OCI-M1 (cell line): ENCODE measurements around the gene AKNA.

Experiments
- DNase-seq: peaks from one replicate; lab custom pipeline; 2025; lab: John Stamatoyannopoulos, UW

AKNA gene

DNA sequence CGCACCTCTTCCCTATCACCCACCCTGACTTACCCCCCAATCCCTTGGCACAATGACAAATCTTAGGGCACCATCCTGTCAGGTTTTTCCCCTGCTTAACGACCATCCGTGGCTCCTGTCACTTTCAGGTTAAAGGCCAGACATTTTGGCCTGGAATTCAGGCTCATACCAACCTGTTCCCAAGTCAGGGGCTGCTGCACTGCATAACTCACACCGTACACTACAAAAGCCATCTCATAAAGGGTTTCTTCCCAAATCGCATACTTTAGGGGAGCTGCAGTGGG, 7.5 kb upstream of the AKNA start:
- no peak for DNase-seq

DNA sequence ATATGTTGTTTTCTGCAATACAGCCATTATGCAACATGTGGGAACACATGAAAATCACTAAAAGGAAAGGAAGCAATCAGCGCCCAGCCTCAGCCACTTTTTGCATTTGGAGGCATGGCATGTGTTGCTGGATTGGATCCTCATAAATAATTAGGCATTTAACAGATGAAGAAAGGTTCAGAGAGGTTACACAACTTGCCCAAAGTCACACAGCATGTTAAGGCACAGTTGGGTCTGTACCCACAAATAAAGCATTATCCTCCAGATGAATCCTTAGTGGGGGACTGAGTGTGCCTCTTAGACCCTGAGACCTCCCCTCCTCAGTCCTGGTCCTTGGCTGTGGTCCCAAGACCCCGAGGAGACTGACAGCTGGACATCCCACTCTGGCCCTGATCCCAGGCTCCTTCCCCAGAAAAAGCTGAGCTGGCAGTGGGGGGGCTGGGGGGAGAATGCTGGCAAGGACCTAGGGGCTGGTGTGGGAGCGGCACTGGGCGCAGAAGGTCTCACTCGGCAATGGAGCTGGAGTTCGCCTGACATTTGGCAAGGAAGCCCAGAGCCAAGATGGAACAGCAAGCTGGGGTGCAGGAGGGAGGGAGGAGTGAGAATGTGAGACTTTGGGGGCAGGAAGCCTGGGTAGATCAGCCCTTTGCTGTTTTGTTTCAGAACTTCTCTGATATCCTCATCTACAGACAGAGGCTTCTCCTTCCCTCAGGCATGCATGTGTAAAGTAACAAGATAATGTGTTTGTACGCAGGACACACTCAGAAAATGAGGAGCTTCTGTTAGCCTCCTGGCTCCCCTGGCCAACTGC, 6.9 kb upstream of the AKNA start:
- no peak for DNase-seq

DNA sequence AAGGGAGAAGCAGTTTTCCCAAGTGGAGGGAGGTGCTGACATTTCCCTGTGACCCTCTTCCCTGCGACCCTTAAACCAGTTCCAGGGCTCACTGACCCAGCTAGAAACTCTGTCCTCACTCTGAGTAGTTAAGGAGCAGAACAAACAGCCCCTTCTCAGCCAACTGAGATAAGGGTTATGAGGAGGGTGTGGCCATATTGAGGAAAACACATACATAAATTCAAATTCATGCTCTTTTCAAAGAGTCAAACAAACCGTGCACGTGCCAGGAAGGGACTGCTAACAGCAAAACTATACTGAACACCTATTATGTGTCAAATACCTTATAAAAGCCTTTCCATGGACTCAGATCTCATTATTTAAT, 4.9 kb upstream of the AKNA start:
- DNase-seq, result peak; percentile 69

DNA sequence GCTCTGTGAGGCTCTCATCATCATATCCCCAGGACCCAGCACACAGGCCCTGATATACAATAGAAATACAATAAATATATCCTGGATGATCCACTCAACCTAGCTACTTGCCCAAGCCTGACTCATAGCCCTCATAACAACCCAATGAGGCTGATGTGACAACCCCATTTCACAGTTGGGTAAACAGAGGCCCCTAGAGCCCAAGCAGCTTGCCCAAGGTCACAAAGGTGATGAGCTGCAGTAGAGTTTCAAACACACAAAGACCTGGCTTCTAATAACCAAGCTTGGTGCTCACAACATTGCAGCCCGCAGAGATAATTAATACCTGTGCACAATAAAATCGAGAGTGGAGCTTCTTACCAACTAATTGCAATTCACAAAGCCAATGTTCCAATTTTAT, 3.2 kb upstream of the AKNA start:
- DNase-seq, result no peak

- DNase-seq, result no peak
Observed at GRCh38 chr9:114389612-114390368, 2.0 kb upstream of the AKNA start.

DNA sequence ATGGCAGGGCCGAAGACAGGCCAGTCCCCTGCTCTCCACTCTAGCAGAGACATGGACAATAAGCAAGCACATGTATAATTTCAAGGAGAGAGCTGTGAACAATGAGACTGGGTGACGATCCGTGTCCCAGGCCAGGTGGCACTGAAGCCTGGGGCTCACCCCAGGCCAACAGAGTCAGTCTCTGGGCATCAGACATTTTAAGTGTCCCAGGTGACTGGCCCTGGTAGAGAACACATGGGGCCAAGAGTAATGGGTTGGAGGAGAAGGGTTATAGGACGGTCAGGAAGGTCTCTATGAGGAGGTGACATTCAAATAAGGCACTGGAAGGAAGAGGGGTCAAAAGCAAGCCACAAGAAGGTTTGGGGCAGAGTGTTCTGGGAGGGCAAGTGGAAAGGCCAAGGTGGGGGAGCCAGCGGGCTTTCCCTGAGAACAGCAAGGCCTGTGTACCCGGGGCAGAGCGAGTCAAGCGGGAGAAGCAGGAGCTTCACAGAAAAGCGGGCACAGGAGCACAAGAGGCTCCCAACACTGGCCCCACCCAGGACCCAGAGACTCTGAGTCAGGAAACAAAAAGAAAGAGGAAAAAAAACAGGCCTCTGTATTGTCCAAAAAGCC, 1.1 kb upstream of the AKNA start:
- no peak for DNase-seq

GRCh38 chr9:114388357-114388682, 538 bp upstream of the AKNA start:
- no peak for DNase-seq

DNA sequence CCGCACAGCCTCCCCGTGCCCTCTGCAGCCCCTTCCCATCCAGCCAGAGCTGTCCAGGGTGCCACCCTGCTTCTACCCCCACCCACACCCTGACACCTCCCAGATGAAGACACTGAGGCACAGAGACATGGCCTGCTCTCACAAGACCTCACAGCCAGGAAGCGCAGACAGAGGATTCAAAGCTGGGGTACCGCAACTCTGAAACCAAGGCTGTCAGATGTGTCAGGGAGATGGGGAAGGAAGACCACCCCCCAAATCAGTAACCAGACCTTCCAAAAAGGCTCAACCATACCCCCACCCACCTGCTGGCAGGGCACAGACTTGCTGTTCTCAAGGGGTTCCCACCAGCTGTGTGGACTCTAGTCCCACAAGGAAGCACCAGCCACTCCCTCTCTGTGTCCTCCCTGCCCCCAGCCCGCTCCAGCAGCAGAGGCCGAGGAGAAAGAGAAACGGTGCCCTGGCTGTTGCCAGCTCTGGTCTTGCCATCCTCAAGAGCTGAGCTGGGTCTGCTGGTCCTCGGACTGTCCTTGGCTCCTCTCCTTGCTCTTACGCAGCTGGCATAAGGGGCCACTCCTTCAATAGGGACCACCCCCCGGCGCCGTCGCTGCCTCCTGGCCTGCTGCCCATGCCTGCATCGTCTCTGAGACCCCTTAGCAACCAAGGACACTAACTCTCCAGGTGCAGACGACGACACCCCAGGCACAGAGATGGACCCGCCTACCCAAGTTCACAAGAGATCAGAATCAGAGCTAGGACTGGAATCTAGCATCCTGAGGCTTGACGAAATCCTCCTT, 699 bp downstream of the AKNA start:
- DNase-seq, result no peak

DNA sequence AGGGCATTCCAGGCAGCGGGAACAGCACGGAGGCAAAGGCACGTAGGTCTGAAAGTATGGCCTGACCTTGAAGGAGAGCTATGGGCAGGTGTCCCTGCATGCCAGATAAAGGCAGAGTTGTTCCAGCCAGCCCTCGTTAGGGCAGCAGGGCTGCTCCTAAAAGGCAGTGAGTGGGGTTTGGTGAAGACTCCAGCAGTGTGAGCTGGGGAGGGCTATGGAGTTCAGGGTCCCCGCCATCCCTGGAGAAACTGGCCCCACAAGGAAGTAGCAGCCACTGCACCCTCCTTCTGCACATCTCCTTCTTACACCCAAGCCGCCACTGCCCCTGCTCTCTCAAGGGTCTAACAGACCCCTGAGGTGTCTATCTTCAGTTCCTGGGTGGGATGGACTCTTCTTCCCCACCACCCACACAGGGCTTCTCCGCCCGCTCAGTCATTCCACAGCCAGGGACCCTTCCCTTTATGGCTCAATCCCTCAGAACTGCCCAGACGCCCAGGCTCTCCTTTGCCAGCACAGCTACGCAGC, 1.4 kb downstream of the AKNA start:
- DNase-seq, result no peak

DNA sequence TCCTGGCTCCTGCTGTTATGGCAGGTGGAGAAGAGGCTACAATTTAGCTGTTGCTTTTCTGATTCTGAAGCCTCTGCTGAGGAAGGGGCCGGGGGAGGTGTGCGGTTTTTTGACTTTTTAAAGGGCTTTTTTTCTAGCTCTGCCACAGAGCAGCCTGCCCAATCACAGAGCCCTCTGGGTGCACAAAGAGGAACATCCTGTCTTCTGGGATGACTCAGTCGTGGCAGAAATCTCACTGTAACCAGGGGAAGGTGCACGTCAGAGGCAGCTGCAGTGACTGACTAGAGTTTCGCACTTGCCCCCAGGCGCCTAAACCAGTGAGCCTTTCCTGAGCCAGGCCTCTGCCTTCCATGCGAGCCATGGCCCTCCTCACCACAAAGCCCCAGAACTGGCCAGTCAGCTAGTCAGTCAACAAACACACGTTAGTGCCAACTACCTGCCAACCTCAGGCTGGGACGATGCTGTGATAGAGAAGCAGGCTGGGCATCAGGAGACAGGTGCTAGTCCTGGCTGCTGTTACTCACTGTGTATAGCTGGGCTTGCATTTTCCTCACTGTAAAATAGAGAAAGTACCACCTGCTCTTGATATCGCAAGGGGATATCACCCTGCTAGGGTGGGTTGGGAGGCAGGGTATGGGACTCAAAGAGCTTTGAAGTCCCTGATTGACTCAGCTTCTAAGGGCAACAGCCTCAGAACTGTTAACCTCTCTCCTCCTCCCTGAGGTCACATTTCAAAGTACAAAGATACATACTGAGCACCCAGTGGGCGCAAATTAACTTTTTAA, 2.2 kb downstream of the AKNA start:
- DNase-seq, result peak; percentile 89

GRCh38 chr9:114384836-114385396, 2.9 kb downstream of the AKNA start:
- no peak for DNase-seq

DNA sequence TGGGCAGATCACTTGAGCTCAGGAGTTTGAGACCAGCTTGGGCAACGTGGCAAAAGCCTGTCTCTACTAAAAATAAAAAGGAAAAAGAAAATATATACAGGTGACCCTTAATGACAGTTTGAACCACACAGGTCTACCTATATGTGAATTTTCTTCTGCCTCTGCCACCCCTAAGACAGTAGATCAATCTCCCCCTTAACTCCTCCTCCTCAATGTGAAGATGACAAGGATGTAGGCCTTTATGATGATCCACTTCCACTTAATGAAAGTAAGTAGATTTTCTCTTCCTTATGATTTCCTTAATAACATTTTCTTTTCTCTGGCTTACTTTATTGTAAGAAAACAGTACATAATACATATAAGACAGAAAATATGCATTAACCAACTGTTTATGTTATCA, 3.4 kb downstream of the AKNA start:
- no peak for DNase-seq

DNA sequence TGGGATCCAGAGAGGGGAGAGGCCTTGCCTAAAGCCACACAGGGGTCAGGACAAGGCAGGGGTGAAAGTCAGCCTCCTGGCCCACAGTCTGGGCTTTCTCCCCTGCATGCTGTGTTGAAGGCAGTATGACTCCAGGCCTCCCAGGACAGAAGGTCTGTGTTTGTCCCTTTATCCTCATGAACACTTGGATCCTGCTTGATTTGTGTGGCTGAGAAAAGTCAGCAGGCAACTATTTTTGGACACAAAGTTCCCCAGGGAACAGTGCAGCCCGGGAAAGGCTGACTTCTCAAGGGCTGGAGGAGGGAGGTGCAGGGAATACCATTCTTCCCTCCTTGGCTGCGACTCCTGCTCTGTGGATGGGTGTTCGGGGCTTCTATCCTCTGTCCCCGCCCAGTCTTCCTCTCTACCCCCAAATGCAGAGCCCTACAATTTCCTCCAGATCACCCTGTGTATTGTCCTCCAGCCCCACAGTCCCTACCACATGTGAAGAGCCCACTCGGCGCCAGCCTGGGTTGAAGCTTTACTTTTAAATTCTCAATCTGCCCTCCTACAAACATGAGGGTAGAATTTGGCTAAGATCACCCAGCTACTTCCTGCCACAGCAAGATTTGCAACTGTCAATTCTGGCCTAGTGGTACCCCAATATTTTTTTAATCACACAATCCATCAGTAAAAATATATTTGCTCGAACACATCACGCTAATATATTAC, 4.1 kb downstream of the AKNA start:
- DNase-seq, result no peak

GRCh38 chr9:114382699-114383520, 4.9 kb downstream of the AKNA start:
- DNase-seq, result no peak

DNA sequence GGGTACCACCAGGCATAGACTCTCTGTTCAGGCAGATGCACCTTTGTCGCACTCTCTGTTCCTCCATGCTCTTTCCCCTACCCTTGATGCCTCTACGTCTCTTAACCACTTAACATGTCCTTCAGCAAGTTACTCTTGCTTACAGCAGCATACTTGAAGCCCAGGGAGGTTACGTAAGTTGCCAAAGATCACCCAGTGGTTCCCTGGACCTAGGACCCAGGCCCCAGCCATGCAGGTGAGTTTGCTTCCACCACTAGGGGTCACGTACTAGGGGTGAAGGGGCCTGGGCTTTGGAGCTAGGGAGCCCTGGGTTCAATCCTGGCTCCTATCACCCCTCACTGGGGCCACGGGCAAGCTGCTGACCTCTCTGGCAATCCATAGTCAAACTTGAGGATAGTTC, 8.9 kb downstream of the AKNA start:
- no peak for DNase-seq

GRCh38 chr9:114378016-114378415, 9.8 kb downstream of the AKNA start:
- DNase-seq, result no peak

GRCh38 chr9:114376586-114377445, 11.0 kb downstream of the AKNA start:
- DNase-seq, result no peak

- no peak for DNase-seq
Observed at GRCh38 chr9:114375386-114376175, 12.2 kb downstream of the AKNA start.
